Neural progenitor cell (in vitro differentiated cells): ENCODE measurements around the gene KLHL3.

Source experiments
- EZH2 ChIP-seq: fragments of 200-600 bp; sonication (generic); IDR thresholded peaks from 2 replicates; pipeline ENCODE4 v1.6.1; 2017; ENCODE audit warnings: antibody characterized with exemption, mild to moderate bottlenecking, moderate library complexity
- TF ChIP-seq, protein P1 (sequence below): fragments of 200-600 bp; sonication (generic); IDR thresholded peaks from 2 replicates; pipeline ENCODE4 v1.5.1; 2017; ENCODE audit warnings: antibody characterized with exemption, mild to moderate bottlenecking

DNA sequence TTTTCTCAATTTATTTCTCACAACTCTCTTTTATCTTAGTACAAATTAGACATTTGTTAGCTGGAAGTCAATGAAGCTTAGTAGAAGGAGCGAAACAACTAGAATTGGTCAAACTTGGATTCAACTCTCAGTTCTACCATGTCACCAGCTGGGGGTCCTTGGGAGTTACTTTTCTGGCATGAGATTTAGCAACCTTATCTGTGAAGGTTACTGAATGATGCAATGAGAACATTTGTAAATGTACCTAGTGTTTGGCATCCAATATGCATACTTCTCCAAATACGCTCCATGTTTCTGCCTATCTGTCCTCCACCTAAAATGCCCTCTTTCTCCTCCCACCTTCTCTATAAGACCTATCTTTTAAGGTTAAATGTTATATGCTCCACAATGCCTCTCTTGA is 12.0 kb upstream of the KLHL3 start:
- TF ChIP-seq, protein P1, sequence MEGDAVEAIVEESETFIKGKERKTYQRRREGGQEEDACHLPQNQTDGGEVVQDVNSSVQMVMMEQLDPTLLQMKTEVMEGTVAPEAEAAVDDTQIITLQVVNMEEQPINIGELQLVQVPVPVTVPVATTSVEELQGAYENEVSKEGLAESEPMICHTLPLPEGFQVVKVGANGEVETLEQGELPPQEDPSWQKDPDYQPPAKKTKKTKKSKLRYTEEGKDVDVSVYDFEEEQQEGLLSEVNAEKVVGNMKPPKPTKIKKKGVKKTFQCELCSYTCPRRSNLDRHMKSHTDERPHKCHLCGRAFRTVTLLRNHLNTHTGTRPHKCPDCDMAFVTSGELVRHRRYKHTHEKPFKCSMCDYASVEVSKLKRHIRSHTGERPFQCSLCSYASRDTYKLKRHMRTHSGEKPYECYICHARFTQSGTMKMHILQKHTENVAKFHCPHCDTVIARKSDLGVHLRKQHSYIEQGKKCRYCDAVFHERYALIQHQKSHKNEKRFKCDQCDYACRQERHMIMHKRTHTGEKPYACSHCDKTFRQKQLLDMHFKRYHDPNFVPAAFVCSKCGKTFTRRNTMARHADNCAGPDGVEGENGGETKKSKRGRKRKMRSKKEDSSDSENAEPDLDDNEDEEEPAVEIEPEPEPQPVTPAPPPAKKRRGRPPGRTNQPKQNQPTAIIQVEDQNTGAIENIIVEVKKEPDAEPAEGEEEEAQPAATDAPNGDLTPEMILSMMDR = no peak
- no peak for TF ChIP-seq EZH2
